ENCODE measurements around the gene POTEI.
"Not testable (repeated sequence)": the region's sequence is repeated elsewhere in the genome, so short reads cannot be mapped to it uniquely, and the experiment has no call there.

The POTEI gene

DNA sequence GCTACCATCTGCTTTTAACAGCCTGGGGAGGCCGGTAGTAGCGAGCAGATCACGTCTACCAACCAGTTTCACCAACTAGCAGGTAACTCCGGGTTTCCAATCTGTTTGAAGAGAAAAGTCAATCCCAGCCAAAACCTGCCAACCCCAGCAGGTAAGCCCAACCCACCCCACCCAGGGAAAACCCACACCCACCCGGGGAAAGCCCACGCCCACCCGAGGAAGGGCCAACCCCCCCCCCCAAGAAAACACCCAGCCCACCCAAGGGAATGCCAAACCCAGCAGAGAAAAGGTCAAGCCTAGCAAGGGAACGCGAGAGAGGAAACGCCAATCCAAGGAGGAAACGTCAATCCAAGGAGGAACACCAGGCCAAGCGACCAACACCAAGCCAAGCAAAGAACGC is at the start of gene POTEI:
TSS of gene POTEI (minus strand) at position 101 of the 400 bp plus-strand sequence. CDS start at position 8, 93 bp downstream.
- DNase-seq: not testable (repeated sequence)

GRCh38 chr2:130556441-130556840 is 47.3 kb upstream of the POTEI start:
- DNase-seq: not testable (repeated sequence)

GRCh38 chr2:130554178-130554577 is 45.0 kb upstream of the POTEI start:
- DNase-seq: not testable (repeated sequence)

GRCh38 chr2:130549475-130549874 is 40.3 kb upstream of the POTEI start:
- DNase-seq: not testable (repeated sequence)

DNA sequence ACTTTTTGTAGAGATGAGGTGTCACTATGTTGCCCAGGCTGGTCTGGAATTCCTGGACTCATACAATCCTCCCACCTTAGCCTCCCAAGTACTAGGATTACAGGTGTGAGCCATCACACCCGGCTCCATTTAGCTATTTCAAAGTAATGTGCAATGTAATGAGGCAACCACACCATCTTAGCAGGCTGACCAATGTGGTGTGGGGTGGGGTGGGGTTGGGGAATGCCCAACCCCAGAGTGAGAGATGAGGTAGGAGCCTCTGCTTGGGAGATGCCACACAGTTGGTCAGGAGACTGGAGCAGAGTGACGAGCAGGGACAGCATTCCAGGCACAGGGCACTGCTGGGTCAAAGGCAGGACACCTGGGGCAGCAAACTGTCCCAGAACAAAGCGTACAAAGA is 39.3 kb upstream of the POTEI start:
- not testable (repeated sequence) for DNase-seq

DNA sequence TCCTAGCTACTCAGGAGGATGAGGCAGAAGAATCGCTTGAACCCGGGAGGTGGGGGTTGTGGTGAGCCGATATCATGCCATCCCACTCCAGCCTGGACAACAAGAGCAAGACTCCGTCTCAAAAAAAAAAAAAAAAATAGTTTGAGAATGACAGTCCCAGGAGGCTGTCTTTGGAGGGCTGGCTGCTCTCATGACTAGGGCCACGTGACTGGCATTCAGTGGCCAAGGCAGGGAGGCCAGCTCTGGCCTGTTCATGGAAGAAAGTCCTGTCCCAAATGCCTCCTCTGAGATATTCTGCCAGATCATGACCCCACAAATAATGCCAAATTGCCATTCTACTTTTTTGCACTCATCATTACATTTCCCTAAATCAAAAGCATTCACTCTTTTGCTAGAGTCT is 35.9 kb upstream of the POTEI start:
- not testable (repeated sequence) for DNase-seq

GRCh38 chr2:130543785-130544528 is 34.8 kb upstream of the POTEI start:
- DNase-seq: not testable (repeated sequence)

GRCh38 chr2:130542789-130543188 is 33.7 kb upstream of the POTEI start:
- DNase-seq: not testable (repeated sequence)

DNA sequence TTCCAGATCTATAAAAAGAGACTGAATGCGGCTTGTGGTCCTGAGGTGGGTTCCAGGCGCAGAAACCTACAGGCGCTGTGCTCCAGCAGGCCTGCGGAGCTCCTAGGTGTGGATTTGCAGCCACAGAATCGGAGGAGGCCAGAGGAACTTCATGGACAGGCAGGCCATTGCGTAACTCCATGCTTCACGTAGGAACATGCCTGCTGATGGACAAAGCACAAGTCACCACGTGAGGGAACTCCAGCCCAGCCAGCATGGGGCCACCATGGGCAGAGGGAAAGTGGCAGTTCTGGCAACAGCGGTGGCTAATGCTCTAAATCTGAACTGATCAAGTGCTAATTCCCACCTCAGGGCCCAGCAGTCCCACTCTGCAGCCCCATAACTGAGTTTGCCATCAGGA is 29.1 kb upstream of the POTEI start:
- DNase-seq: not testable (repeated sequence)

DNA sequence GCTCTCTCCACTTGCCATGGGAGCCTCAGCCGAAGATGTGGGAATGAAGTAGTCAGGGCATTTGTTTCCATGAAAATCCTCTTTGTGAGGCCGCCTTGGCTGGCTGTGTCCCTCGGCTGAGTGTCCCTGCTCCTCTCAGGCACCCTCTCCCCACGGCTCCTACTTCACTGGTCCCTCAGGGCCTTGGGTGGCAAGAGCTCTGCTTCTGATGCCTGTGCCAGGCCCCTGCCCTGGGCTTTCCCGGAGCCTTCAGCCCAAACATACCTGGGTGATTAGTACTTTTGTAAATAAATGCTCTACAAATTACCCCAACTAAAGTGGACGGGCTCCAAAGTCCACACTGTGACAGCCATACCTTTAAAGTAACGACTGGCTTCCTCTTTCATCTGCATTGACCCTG is 27.5 kb upstream of the POTEI start:
- not testable (repeated sequence) for DNase-seq

DNA sequence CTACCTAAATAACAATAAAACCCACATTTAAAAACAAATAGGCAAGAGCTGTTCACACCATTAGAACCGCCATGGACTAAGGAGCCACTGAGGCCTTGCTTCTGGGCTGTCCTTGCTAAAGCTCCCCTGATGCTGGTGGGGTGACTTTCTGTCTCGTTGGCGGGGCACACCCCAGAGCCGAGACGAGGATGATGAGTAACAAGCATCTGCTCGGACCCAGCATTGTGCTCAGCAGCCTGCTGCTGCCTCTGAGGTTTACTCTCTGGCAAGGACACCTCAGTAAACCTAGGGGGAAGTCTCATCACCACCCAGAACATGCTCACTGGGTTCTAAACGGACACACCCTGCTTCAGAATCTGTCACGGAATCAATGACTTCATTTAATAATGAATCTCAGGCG is 22.5 kb upstream of the POTEI start:
- not testable (repeated sequence) for DNase-seq

- not testable (repeated sequence) for DNase-seq
Observed at GRCh38 chr2:130531225-130531624, 22.1 kb upstream of the POTEI start.

DNA sequence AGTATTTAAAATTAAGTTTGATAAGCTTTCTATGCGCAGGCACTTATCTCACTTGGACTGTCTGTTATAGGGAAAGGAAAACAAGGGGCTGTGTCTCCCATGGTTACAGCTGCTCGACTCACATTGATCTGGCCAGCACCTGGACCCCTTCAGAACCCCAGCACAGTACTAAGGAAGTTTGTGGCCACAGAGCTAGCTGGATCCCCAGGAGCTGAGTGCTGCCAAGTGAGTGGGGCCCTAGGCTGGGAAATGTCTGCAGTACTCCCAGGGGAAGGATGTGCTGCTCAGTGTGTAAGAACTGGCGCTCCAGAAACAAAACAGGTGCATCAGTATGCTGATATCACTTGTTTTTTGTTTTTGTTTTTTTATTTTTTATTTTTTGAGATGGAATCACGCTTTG is 21.1 kb upstream of the POTEI start:
- not testable (repeated sequence) for DNase-seq

GRCh38 chr2:130529545-130529944 is 20.4 kb upstream of the POTEI start:
- not testable (repeated sequence) for DNase-seq

GRCh38 chr2:130527365-130527967 is 18.3 kb upstream of the POTEI start:
- not testable (repeated sequence) for DNase-seq

DNA sequence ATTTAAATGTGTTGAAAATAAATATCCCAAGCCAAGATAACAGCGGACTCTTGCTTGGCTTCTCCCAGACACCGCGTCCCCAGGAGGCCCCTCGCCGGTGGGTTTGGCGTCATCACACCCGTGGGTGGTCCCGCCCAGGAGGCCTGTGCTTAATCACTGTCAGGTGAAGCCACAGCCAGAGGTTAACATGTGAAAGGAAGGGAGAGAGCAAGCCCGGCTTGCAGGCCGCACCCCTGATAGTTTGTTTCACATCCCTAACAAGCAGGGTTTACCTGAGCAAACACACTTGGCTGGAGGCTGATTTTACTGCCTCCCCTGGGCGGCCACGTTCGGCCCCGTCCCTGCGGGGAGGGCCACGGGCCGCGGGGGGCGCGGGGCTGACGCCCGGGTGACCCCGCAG is 13.3 kb upstream of the POTEI start:
- DNase-seq: not testable (repeated sequence)

GRCh38 chr2:130520992-130521391 is 11.9 kb upstream of the POTEI start, which contains the start of gene CFC1B:
CFC1B (plus strand) TSS chr2:130521222; CDS start chr2:130521485, 263 bp downstream.
- DNase-seq: not testable (repeated sequence)

GRCh38 chr2:130518516-130519106 is 9.5 kb upstream of the POTEI start:
- DNase-seq: not testable (repeated sequence)

GRCh38 chr2:130511747-130512451 is 2.8 kb upstream of the POTEI start:
- not testable (repeated sequence) for DNase-seq

- not testable (repeated sequence) for DNase-seq
Observed at GRCh38 chr2:130510807-130511746, 1.9 kb upstream of the POTEI start.

DNA sequence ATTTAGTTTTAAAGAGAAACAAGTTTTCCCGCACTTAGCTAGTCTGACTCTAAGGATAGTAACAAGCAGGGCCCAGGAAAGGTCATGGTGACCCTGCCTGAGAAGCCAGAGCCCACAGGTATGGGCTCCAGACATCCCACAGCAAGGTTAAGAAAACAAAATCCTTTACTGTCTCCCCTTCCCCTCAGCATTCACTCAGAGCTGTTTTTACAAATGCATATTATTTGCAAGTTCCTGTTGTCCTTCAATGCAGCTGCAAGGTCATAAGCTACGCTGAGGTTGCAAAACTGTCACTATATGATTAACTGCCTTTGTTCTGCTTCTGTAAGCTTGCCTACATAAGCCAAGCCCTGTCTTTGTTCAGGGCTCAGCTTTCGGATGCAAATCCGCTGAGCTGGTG is 18.1 kb downstream of the POTEI start:
- DNase-seq: not testable (repeated sequence)

DNA sequence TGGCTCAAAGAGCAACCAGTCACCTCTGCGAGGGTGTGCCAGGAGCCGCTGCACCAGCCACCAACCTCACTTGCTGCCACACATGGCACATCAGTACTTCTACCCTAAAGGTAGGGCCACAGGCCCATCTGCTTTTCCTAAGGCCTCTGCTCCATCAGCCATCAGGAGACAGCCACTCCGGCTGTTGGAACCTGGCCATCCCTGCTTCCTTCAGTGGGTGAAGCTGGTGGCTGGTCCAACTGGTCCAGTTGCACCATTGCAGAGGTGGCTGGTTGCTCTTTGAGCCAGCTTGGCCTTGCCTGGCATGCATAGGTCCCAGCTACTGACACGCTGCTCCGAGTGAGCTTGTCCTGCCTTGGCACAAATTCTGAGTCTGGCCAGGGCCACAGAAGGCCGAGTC is 53.7 kb downstream of the POTEI start:
- not testable (repeated sequence) for DNase-seq
